Right ventricle myocardium inferior (tissue), 1 donor: ENCODE results near the gene SMYD1. TPM values are rescaled to one million over a fixed set of nuclear protein-coding genes. Genes with fewer than 3 reads are reported as not detected.
A peak's percentile ranks its signal among the peaks of the same experiment; 100 is the strongest.
"Not testable (repeated sequence)": the region's sequence is repeated elsewhere in the genome, so short reads cannot be mapped to it uniquely, and the experiment has no call there.

ENCODE experiments used
- ATAC-seq: fragments of 200-7000 bp; cut with Tn5 transposase; one replicate; pipeline ENCODE4 v1.9.1; 2020; ENCODE audit warnings: mild to moderate bottlenecking, moderate library complexity
- DNase-seq: peaks from one replicate; pipeline ENCODE4 v3.0.0; 2021; ENCODE audit errors: missing footprints
- intact Hi-C: fragments of 100-400 bp; cut with DNase I; formaldehyde crosslinking; loops from one replicate; pipeline ENCODE4 v1.11.0; 2022
- long read RNA-seq: library from polyadenylated mRNA; unstranded; transcript quantifications from one replicate; pipeline ENCODE4 v2.0.0, GENCODE V29; 2021
- total RNA-seq: library from RNA; stranded (reverse); fragmentation: NEBNext Ultra II Directional; extraction: Animal tissue kit (Norgen Biotek cat#: 25700); gene quantifications from one replicate; pipeline ENCODE4 v1.2.1, GENCODE V29; 2021
- donor health status: DM: no; HTN: yes; CAD: no; lungs with severe emphysema.

The SMYD1 gene
- 544 TPM for total RNA-seq
- long read RNA-seq, full-length matches to known transcripts = 196 of 252 reads
- long read RNA-seq, partial matches to known transcripts = 42 of 252 reads
- long read RNA-seq, other reads (novel, unspliced or antisense) = 14 of 252 reads

DNA sequence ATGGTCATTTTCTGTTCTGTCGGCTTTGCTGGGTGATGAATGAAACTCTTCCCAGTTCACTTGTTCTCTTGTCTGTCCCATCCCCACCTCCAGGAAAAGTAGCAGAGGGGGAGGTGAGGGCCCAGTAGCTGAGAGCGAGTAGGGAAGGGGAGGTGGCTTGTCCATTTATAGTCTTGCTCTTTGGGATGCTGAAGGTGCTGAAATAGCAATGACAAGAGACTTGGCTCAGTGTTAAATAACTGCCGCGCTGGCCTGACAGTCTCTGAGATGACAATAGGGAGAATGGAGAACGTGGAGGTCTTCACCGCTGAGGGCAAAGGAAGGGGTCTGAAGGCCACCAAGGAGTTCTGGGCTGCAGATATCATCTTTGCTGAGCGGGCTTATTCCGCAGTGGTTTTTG is at the start of gene SMYD1:
Gene SMYD1 (plus strand): TSS at position 228 of the 400 bp plus-strand sequence. CDS start 40 bp downstream, at position 268.
- ATAC-seq (peak; percentile 85), DNase-seq (no peak)
- intact Hi-C loops = loop anchor here (2.0 kb wide), 1 partner anchor 33 kb away; no protein-coding TSS in a partner anchor

DNA sequence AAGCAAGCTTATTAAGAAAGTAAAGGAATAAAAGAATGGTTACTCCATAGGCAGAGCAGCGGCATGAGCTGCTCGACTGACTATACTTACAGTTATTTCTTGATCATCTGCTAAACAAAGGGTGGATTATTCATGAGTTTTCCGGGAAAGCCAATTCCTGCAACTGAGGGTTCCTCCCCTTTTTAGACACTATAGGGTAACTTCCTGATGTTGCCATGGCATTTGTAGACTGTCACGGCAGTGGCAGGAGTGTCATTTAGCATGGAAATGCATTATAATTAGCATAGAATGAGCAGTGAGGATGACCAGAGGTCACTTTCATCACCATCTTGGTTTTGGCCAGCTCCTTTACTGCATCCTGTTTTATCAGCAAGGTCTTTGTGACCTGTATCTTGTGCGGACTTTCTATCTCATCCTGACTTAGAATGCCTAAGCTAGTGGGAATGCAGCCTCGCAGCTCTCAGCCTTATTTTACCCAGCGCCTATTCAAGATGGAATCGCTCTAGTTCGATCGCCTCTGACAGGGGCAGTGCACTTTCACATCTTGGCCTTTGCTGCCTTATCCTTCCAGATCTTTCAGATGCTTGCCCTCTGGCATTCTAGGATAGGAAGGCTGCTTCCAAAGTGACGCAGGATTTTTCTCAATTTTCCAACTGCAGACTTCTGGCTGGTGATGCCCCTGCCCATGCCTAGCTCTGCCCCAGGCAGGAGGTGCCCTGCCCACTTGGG is 49.4 kb upstream of the SMYD1 start:
- DNase-seq, ATAC-seq, intact Hi-C loops: not testable (repeated sequence)

DNA sequence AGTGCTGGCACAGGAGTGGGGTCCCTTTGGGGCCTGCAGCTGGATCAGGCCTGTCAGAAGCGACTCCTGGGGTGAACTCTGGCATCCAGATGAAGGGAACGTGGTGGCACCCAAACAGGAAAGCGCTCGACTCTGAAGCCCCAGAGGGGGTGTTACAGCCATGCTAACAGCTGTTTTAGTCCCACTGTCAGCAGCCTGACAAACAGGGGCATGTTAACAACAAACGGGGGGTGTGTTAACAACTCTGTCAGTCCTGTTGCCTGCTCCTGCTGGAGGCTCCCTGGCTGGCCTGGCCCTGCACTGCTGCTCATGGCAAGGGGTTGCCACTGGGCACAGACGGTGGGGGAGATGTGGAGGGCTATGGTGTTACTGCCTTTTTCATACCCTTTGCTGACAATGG is 48.7 kb upstream of the SMYD1 start:
- no peak for ATAC-seq
- DNase-seq = no peak
- intact Hi-C loops = no loop called here

DNA sequence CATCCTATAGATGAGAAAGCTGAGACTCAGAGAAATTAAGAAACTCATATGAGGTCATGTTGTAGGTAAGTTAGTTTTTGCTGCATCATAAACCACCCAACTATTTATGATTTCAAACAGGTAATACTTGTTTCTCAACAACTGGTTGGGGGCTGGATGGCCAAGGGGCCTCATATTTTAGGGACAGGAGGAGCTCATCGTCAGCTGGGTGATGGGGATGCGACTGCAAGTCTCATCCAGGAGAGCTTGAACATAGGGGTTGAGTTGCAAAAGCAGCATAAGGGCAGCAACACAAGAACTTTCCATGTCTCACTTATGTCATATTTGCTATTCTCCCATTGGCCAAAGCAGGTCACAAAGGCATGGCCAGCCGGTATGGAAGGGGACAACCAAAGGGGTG is 47.6 kb upstream of the SMYD1 start:
- DNase-seq (no peak), ATAC-seq (no peak)
- intact Hi-C loops = no loop called here

DNA sequence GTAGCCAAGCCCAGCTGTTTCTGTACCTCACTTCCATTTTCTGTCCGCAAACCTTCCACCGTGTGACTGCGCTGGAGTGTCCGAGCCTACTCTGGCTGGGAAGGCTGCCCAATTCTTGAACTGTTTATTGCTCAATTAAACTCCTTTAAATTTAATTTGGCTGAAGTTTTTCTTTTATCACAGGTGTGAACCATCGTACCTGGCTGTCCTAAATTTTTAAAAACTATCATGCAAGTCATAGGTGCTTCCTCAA is 45.0 kb upstream of the SMYD1 start:
- DNase-seq (no peak), ATAC-seq (no peak)
- intact Hi-C loops = no loop called here

DNA sequence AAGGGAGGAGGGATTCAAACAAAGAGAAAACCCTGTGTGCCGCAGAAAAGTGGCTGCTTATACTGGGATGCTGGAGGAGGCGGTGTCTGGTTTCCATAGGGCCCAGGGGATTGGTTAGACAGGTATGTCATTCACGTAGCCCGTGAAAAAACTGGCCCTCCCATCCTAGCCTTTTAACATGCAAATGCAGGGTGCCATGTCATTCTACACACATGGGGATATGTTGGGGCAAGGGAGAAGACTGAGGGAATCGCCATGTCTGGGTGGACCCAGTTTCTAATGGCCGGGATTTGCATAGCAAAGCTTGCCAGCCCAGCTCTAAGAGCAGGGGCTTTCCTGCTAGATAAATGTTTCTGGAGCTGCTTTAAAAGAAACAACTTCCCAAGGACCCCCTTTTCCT is 43.1 kb upstream of the SMYD1 start:
- intact Hi-C loops = no loop called here
- no peak for DNase-seq
- ATAC-seq = no peak

DNA sequence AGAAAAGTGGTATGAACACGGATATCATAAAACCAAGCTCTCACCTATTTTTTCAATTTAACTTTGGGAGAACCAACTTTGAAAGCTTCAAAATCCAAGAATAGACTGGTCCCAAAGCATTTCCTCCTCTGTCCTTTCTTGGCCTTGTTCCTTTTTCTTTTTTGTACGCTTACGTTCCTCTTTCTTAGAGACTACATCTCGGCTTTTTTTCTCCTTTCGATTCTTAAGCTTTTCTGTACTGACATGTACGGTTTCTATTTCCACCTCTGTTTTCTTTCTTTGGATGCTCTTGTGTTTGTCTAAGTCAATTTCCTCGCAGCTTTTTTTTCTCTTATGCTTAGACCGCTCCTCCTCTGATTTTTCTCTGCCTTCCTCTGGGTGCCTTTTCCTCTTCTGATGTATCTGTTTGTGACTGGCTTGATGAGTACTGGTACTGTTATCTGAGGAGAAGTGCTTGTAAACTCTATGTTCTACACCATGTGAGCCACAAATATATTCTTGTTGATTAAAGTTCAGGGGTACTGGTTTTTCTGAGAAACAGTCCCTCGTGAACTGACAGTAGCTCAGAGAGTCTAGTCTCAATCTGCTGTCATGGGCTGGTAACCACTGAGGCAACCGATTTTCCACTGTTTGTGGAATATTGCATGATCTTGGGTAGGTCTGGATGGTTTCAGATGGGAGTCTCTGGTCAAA is 39.8 kb upstream of the SMYD1 start:
- DNase-seq (no peak), ATAC-seq (no peak)
- intact Hi-C loops = no loop called here

DNA sequence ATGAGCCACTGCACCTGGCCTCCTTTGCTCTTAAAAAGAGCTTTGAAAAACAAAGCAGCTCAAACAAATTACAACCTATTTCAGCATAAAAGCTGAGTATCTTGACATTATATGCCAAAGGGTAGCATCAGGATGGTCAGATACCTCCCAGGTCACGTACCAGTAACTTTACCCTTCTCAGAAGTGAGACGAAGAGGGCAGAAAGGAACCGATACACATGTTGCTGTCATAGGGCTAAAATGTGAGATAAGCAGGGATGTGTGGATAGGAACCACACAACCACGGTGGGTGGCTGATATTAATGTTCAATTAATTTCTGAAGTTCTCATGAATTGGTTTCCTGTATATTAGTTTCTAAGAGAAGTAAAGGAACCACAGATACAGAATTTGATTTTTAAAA is 38.7 kb upstream of the SMYD1 start:
- ATAC-seq = no peak
- intact Hi-C loops = no loop called here
- DNase-seq = no peak

DNA sequence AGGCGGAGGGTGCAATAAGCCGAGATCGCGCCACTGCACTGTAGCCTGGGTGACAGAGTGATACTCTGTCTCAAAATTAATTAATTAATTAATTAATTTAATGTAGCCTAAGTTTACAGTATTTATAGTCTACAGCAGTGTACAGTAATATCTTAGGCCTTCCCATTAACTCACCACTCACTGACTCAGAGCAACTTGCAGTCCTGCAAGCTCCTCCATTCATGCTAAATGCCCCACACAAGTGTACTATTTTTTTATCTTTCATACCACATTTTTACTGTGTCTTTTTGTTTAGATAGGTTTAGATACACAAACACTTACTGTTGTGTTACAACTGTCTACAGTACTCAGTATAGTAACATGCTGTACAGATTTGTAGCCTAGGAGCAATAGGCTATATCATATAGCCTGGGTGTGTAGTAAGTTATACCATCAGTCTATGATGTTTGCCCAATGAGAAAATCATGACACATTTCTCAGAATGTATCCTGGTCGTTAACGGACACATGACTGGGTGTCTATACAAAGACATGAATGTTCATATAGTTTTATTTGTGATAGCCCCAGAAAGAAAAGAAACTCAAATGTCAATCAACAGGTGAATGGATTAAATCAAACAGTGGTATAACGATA is 35.4 kb upstream of the SMYD1 start:
- no peak for ATAC-seq
- intact Hi-C loops = no loop called here
- no peak for DNase-seq

DNA sequence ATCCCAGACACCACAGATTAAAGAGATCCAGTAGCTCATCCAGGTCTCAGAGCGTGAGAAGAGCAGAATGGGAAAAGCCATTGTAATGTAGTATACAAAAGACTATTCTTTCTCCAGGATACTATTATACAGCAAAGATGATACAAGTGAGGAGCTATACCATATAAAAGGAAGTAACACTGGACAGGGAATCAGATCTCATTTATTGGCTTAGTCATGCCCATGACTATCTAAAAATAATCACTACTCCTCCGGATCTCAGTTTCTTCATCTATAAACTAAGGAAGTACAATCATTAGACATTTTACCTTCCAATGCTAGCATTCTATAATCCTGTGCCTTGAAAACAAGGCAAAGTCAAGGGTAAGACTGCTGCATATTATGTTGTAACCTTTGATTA is 31.4 kb upstream of the SMYD1 start:
- intact Hi-C loops = no loop called here
- ATAC-seq = no peak
- no peak for DNase-seq

DNA sequence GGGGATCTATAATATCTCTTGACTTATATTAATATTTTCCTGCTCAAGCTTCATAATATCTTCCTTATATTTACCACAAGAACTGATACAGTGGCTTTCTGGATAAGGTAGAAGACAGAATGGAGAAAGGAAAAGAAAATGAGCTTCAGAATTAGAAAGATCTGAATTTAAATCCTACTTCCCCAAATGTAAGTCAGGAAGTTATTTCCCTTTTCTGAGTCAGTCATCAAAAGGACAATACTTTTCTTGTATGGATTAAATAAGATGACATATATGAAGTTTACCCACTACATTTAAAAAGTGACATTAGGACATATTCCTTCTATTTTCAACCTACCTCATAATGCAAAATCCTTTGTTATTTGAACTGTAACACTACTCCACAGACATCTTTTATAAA is 31.0 kb upstream of the SMYD1 start:
- intact Hi-C loops = no loop called here
- ATAC-seq (no peak), DNase-seq (no peak)

DNA sequence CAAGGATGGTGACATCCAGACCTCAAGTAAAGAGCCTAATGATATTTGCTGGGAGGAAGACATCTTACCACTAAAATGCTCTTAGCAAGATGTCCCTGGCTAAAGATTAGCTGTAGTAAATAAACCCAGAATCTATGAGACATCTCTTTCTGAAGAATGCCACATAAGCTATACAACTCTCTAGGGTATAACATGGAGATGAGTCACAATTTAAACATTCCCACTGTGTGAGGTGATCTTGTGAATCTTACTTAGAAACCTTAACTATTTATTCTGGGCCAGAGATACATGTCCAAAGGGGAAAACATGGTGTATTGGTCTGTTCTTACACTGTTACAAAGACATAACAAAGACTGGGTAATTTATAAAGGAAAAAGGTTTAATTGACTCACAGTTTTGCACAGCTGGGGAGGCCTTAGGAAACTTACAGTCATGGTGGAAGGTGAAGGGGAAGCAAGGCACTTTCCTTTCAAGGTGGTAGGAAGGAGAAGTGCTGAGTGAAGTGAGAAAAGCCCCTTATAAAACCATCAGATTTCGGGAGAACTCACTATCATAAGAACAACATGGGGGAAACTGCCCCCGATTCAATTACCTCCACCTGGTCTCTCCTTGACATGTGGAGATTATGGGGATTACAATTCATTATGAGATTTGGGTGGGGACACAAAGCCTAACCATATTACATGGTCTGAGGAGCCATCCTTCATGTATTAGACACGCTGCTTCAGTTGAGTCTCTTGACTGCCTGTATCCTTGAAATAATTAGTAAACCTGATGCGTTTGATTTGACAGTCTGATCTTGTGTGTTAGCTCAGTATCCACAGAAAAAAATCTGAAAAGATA is 29.1 kb upstream of the SMYD1 start:
- ATAC-seq = no peak

DNA sequence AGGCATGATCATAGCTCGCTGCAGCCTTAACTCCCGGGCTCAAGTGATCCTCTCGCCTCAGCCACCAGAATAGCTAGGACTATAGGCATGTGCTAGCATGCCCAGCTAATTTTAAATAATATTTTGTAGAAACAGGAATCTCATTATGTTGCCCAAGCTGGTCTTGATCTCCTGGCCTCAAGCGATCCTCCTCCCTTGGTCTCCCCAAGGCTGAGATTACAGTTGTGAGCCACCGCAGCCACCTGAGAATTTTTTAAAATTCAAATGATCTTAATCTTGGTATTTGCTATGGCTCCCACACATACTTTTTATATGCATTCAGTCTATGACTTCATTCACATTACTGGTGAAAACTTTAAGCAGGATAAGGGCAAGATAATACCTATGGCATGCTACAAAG is 25.1 kb upstream of the SMYD1 start:
- ATAC-seq (no peak), DNase-seq (no peak)
- intact Hi-C loops = no loop called here

More for the DNA sequence above, 29.1 kb upstream of the SMYD1 start:
- intact Hi-C loops = no loop called here
- DNase-seq = no peak

DNA sequence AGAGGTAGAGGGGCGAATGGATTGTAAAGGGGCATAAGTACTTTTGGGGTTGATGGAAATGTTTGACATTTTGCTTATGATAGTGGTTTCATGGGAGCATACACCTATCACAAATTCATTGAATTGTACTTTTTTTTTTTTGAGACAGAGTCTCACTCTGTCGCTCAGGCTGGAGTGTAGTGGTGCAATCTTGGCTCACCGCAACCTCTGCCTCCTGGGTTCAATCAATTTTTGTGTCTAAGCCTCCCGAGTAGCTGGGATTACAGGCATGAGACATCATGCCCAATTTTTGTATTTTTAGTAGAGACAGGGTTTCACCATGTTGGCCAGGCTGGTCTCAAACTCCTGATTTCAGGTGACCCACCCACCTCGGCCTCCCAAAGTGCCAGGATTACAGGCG is 22.1 kb upstream of the SMYD1 start:
- intact Hi-C loops, DNase-seq, ATAC-seq: not testable (repeated sequence)

DNA sequence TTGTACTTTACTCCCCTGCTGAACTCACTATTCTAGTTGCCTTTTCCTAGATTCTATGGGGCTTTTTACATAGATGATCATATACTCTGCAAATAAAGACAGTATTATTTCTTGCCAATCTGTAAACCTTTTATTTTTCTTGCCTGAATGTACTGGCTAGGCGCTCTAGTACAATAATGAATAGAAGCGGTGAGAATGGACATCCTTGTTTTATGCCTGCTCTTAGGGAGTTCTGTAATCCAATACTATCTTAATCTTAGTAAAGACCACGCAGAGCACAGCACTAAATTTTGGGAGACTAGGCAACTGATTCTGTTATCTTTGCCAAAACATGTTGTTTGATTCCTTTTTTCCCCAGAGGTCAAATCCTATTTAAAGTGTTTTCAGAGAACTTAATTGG is 19.1 kb upstream of the SMYD1 start:
- ATAC-seq (no peak), DNase-seq (no peak)
- intact Hi-C loops = no loop called here

DNA sequence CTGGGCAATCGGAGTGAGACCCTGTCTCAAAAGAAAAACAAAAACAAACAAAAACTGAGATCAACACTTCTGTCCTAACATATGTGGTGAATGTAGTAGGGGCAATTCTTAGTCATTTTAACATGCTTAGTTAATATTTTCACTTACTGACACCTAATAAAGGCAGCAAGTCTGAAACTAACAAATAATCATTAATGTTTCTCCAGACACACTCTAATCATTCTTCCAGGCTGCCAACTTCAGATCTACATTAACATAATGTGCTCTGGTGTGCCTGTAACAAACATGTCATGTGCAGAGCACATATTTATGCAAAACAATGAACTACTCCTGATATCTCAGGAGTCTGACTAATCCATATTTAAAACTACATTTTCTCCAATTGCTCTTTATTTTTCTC is 18.0 kb upstream of the SMYD1 start:
- intact Hi-C loops = no loop called here
- DNase-seq (no peak), ATAC-seq (no peak)

DNA sequence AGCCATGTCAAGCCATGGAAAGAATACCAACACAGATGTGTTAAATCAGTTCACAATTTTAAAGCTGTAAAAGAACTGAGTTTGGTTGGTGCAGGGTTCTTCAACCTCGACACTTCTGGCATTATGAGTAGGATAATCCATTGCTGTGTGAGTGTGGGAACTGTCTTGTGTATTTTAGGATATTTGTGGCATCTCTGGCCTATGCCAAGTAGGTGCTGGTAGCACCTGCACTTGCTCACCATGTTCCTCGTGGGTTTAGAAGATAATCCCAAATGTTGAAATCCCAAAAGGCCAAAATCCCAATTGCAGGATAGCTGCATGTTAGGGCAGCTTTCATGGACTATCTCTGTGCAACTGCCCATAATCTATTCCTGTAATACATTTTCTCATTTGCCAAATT is 15.8 kb upstream of the SMYD1 start:
- ATAC-seq (no peak), DNase-seq (no peak)
- intact Hi-C loops = no loop called here

DNA sequence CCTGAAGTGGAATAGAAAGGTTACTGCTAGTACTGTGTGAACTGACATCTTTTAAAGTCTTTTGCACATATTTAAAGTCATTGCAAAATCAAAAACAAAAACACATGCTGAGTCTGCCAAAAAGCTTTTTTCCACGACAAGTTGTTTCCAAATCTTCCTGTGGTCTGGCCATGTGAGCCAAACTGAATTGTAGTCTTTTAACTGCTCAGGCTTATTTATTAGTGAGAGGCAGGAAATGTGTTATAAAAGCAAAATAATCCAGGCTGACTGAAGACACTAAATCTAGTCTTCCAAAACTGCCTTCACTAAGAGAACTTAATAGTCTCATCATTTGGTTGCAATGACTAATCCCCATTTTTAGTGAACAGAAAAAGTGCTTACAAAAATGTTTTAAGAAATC is 14.3 kb upstream of the SMYD1 start:
- intact Hi-C loops = no loop called here
- ATAC-seq (no peak), DNase-seq (no peak)
